Testis (tissue), 3 donors: ENCODE measurements around the gene MYH14. TPM values are rescaled to one million over a fixed set of nuclear protein-coding genes. Genes with fewer than 3 reads are reported as not detected.

ENCODE experiments used
- DNase-seq: peaks from one replicate; pipeline ENCODE4 v3.0.0-alpha.2; 2019
- H3K27ac ChIP-seq, 2 donors: fragments of 200-600 bp; sonication (generic); one replicate each; pipeline ENCODE4 v1.5.1; 2019
- H3K27me3 ChIP-seq: fragments of 200-600 bp; sonication (generic); one replicate; pipeline ENCODE4 v1.5.1; 2019
- H3K36me3 ChIP-seq: fragments of 200-600 bp; sonication (generic); one replicate; pipeline ENCODE4 v1.5.1; 2017; ENCODE audit warnings: low read depth; ENCODE audit errors: missing control alignments
- H3K4me1 ChIP-seq: fragments of 200-600 bp; sonication (generic); one replicate; pipeline ENCODE4 v1.5.1; 2019
- H3K4me3 ChIP-seq, 2 donors: fragments of 200-600 bp; sonication (generic); one replicate each; pipeline ENCODE4 v1.5.1; 2017 to 2019
- H3K9me3 ChIP-seq: fragments of 200-600 bp; sonication (generic); one replicate; pipeline ENCODE4 v1.5.1; 2017
- POLR2A ChIP-seq: fragments of 450-650 bp; IDR thresholded peaks from one replicate; pipeline ENCODE4 v1.6.1; 2017; ENCODE audit warnings: antibody characterized with exemption, mild to moderate bottlenecking, moderate library complexity
- WGBS, 2 donors: methylation state at CpG; one replicate each; pipeline ENCODE4 v1.1.5; 2018; 5-methylcytosine and 5-hydroxymethylcytosine counted together
- intact Hi-C: fragments of 100-400 bp; cut with DNase I; formaldehyde crosslinking; loops from one replicate; pipeline ENCODE4 v1.15.1; 2023; ENCODE audit warnings: low total_unique reads
- polyA plus RNA-seq: library from polyadenylated mRNA; stranded (reverse); fragments of 350-450 nt; fragmentation: Illumina TruSeq; extraction: RNeasy Lipid Tissue Mini Kit (QIAGEN cat#74804); gene quantifications from one replicate; pipeline ENCODE4 v1.2.3, GENCODE V29; 2014; ENCODE audit warnings: low read depth, low replicate concordance; ENCODE audit not compliant: insufficient read depth
- total RNA-seq, 2 donors: library from RNA; depleted of rRNA; stranded (reverse); fragments of >200 nt; gene quantifications; one replicate each; pipeline ENCODE4 v1.2.3, GENCODE V29; 2016
- TF ChIP-seq, protein P1 (sequence below), 3 experiments: fragments of 450-650 bp in 2 of 3; fragments of 200-600 bp in 1 of 3; sonication (generic) in 1 of 3; IDR thresholded peaks; one replicate each; pipeline ENCODE4 v1.5.1; 2016 to 2019; ENCODE audit warnings: antibody characterized with exemption in 3 of 3, mild to moderate bottlenecking in 2 of 3, moderate library complexity in 1 of 3

Gene MYH14
- total and polyA plus RNA-seq, 3 donors from 2014 or later, result 6.0 to 7.9 (median 7.8) TPM

DNA sequence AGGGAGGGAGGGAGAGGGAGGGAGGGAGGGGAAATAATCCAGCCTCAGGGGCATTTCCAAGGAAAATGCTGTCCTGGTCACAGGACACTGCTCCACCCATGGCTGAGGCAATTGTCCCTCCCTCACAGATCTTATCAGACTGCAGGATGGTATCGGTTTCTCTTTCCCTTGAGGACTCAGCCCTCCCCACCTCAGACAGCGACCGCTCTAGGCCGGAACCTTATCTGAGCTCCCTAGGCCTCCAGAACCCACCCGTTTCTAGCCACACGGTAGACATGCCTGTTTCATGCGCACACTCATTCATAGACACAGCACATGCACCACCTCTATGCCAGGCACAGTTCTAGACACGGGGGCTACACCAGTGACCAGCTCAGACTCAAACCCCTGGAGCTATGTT lies 30.3 kb upstream of the MYH14 start:
- Histone ChIP-seq H3K9me3 (no peaks in the 10 kb centered on the region), H3K4me1 (no peaks in the 10 kb centered on the region), H3K36me3 (no peaks in the 10 kb centered on the region), H3K4me3 (no peak overlapping the region), H3K27ac (no peak overlapping the region), H3K27me3 (no peaks in the 10 kb centered on the region)
- no peak for DNase-seq
- no peak for TF ChIP-seq POLR2A
- TF ChIP-seq, protein P1, sequence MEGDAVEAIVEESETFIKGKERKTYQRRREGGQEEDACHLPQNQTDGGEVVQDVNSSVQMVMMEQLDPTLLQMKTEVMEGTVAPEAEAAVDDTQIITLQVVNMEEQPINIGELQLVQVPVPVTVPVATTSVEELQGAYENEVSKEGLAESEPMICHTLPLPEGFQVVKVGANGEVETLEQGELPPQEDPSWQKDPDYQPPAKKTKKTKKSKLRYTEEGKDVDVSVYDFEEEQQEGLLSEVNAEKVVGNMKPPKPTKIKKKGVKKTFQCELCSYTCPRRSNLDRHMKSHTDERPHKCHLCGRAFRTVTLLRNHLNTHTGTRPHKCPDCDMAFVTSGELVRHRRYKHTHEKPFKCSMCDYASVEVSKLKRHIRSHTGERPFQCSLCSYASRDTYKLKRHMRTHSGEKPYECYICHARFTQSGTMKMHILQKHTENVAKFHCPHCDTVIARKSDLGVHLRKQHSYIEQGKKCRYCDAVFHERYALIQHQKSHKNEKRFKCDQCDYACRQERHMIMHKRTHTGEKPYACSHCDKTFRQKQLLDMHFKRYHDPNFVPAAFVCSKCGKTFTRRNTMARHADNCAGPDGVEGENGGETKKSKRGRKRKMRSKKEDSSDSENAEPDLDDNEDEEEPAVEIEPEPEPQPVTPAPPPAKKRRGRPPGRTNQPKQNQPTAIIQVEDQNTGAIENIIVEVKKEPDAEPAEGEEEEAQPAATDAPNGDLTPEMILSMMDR (IDR thresholded peaks at IDR 0.05), result no peak
- 56 to 60% methylated on average over 8 of the region's 8 CpGs for WGBS, 2 donors
- intact Hi-C loops, result no loop called here

DNA sequence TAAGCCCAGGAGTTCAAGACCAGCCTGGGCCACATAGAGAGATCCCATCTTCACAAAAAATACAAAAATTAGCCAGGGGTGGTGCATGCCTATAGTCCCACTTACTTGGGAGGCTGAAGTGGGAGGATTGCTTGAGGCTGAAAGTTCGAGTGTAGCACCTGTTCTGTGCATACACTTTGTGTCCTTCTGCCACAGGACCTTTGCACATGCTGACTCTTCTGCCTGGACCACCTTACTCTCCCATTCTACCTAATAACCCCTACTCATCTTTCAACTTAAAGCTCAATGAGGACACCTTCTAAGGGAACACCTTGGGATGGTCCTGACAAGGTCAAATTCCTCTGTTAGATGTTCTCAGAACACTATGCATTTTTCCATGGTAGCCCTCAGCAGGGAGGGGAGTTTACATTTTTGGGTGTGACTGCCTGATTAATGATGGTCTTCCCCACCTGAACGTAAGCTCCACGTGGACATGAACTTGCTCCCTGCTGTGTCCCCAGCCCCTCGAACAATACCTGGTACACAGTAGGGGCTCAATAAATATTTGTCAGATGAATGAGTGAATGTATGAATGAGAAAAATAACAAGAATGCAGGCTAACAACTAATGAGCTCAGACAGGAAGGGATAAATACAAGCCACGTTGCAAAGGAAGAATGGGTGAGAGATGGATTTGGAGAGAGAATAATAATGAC lies 29.2 kb upstream of the MYH14 start:
- intact Hi-C loops, result no loop called here
- WGBS, 2 donors, result 50 to 65% methylated on average over 5 of the region's 5 CpGs
- Histone ChIP-seq H3K27me3 (no peaks in the 10 kb centered on the region), H3K4me1 (no peaks in the 10 kb centered on the region), H3K9me3 (no peaks in the 10 kb centered on the region), H3K36me3 (no peaks in the 10 kb centered on the region), H3K27ac (no peak overlapping the region), H3K4me3 (no peak overlapping the region)
- TF ChIP-seq, protein P1 (IDR thresholded peaks at IDR 0.05), result no peak
- no peak for TF ChIP-seq POLR2A
- no peak for DNase-seq

DNA sequence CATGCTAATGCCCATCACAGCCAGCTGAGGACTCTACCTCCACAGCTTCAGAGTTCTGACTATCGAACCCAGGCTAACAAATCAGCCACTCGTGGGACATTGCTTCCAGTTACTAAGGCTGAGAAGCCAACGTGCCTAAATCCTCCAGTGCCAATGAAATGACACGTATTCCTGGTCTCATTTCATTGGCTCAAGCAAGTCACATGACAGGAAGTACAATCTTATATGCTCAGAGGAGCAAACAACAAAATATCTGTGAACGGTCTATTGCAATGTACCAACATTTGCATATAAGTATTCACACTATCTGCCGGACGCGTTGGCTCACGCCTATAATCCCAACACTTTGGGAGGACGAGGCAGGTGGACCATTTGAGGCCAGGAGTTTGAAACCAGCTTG lies 27.5 kb upstream of the MYH14 start:
- intact Hi-C loops, result no loop called here
- TF ChIP-seq POLR2A, result no peak
- TF ChIP-seq, protein P1 (IDR thresholded peaks at IDR 0.05), result no peak
- no peak for DNase-seq
- WGBS, 2 donors, result 65 to 72% methylated on average over 10 of the region's 10 CpGs
- H3K27me3 ChIP-seq, result no peaks in the 10 kb centered on the region
- H3K27ac ChIP-seq, result no peak overlapping the region
- H3K9me3 ChIP-seq, result no peaks in the 10 kb centered on the region
- H3K4me1 ChIP-seq, result no peaks in the 10 kb centered on the region
- peak overlapping the region; percentile 20 to 34 for H3K4me3 ChIP-seq
- no peaks in the 10 kb centered on the region for H3K36me3 ChIP-seq

GRCh38 chr19:50176775-50177174 lies 26.6 kb upstream of the MYH14 start:
- Histone ChIP-seq H3K27me3 (no peaks in the 10 kb centered on the region), H3K4me1 (no peaks in the 10 kb centered on the region), H3K9me3 (no peaks in the 10 kb centered on the region), H3K36me3 (no peaks in the 10 kb centered on the region), H3K27ac (no peak overlapping the region), H3K4me3 (peak overlapping the region in 1 of 2 donors; percentile 20)
- 57 to 72% methylated on average over 9 of the region's 9 CpGs for WGBS, 2 donors
- TF ChIP-seq POLR2A, result no peak
- TF ChIP-seq, protein P1 (IDR thresholded peaks at IDR 0.05), result no peak
- intact Hi-C loops, result no loop called here
- DNase-seq, result no peak

DNA sequence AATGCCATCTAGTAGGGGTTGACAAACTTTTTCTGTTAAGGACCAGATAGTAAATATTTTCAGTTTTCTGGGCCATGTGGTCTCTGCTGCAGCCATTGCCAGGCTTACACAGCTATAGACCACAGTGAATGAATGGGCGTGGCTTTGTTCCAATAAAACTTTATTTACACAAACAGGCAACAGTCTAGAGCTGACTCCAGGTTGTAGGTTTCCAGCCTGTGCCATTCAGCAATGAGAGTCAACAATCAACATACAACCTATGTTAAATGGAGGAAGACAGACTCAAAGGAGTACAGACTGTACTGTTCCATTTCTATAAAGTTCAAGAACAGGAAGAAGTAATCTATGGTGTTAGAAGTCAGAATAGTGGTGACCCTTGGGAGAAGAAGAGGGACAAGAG lies 25.1 kb upstream of the MYH14 start:
- H3K36me3 ChIP-seq, result no peaks in the 10 kb centered on the region
- intact Hi-C loops, result no loop called here
- 63 to 85% methylated on average over 1 of the region's 1 CpG for WGBS, 2 donors
- no peaks in the 10 kb centered on the region for H3K9me3 ChIP-seq
- H3K27me3 ChIP-seq, result no peaks in the 10 kb centered on the region
- H3K4me1 ChIP-seq, result no peaks in the 10 kb centered on the region
- TF ChIP-seq, protein P1 (IDR thresholded peaks at IDR 0.05), result no peak
- no peak for TF ChIP-seq POLR2A
- no peak for DNase-seq
- no peak overlapping the region for H3K4me3 ChIP-seq
- no peak overlapping the region for H3K27ac ChIP-seq
